ENCODE data around the gene ISM1. TPM values are rescaled to one million over a fixed set of nuclear protein-coding genes. Genes with fewer than 3 reads are reported as not detected.

Gene ISM1
- total RNA-seq, 1 donor from 2014 or later: not detected

GRCh38 chr20:13264907-13265306 is 43.8 kb downstream of the ISM1 start:
- no peak for FAIRE-seq

GRCh38 chr20:13265941-13266340 is 44.9 kb downstream of the ISM1 start:
- TF ChIP-seq CTCF (IDR thresholded peaks at IDR 0.05; ENCODE audit: insufficient read depth, low read length, severe bottlenecking): no peak
- no peak overlapping the region for H3K4me3 ChIP-seq (ENCODE audit: low read depth, low read length)
- DNase-seq (ENCODE audit: low read depth) (no peak), FAIRE-seq (peak; percentile 36)
- H3K27me3 ChIP-seq (ENCODE audit: control insufficient read depth, insufficient read depth, low read length): no peaks in the 10 kb centered on the region
- no peaks in the 10 kb centered on the region for H3K36me3 ChIP-seq (ENCODE audit: control insufficient read depth, insufficient read depth, low read length)

More at GRCh38 chr20:13264907-13265306, 43.8 kb downstream of the ISM1 start:
- no peaks in the 10 kb centered on the region for H3K27me3 ChIP-seq (ENCODE audit: control insufficient read depth, insufficient read depth, low read length)
- no peak for DNase-seq (ENCODE audit: low read depth)
- no peak overlapping the region for H3K4me3 ChIP-seq (ENCODE audit: low read depth, low read length)
- no peaks in the 10 kb centered on the region for H3K36me3 ChIP-seq (ENCODE audit: control insufficient read depth, insufficient read depth, low read length)
- no peak for TF ChIP-seq CTCF (IDR thresholded peaks at IDR 0.05; ENCODE audit: insufficient read depth, low read length, severe bottlenecking)

- no peaks in the 10 kb centered on the region for H3K36me3 ChIP-seq (ENCODE audit: control insufficient read depth, insufficient read depth, low read length)
- no peaks in the 10 kb centered on the region for H3K27me3 ChIP-seq (ENCODE audit: control insufficient read depth, insufficient read depth, low read length)
- no peak for FAIRE-seq
- DNase-seq (ENCODE audit: low read depth): no peak
- H3K4me3 ChIP-seq (ENCODE audit: low read depth, low read length): no peak overlapping the region
- TF ChIP-seq CTCF (IDR thresholded peaks at IDR 0.05; ENCODE audit: insufficient read depth, low read length, severe bottlenecking): no peak
Observed at GRCh38 chr20:13267231-13267630, 46.2 kb downstream of the ISM1 start.

GRCh38 chr20:13268953-13269352 is 47.9 kb downstream of the ISM1 start:
- Histone ChIP-seq H3K36me3 (ENCODE audit: control insufficient read depth, insufficient read depth, low read length) (no peaks in the 10 kb centered on the region), H3K4me3 (ENCODE audit: low read depth, low read length) (no peak overlapping the region), H3K27me3 (ENCODE audit: control insufficient read depth, insufficient read depth, low read length) (no peaks in the 10 kb centered on the region)
- DNase-seq (ENCODE audit: low read depth) (no peak), FAIRE-seq (no peak)
- TF ChIP-seq CTCF (IDR thresholded peaks at IDR 0.05; ENCODE audit: insufficient read depth, low read length, severe bottlenecking): no peak

- FAIRE-seq (no peak), DNase-seq (ENCODE audit: low read depth) (no peak)
- H3K4me3 ChIP-seq (ENCODE audit: low read depth, low read length): no peak overlapping the region
- H3K36me3 ChIP-seq (ENCODE audit: control insufficient read depth, insufficient read depth, low read length): no peaks in the 10 kb centered on the region
- TF ChIP-seq CTCF (IDR thresholded peaks at IDR 0.05; ENCODE audit: insufficient read depth, low read length, severe bottlenecking): no peak
- H3K27me3 ChIP-seq (ENCODE audit: control insufficient read depth, insufficient read depth, low read length): no peaks in the 10 kb centered on the region
Observed at GRCh38 chr20:13270211-13270610, 49.1 kb downstream of the ISM1 start.

GRCh38 chr20:13271098-13271497 is 50.0 kb downstream of the ISM1 start:
- FAIRE-seq (no peak), DNase-seq (ENCODE audit: low read depth) (no peak)
- Histone ChIP-seq H3K27me3 (ENCODE audit: control insufficient read depth, insufficient read depth, low read length) (no peaks in the 10 kb centered on the region), H3K4me3 (ENCODE audit: low read depth, low read length) (no peak overlapping the region), H3K36me3 (ENCODE audit: control insufficient read depth, insufficient read depth, low read length) (no peaks in the 10 kb centered on the region)
- no peak for TF ChIP-seq CTCF (IDR thresholded peaks at IDR 0.05; ENCODE audit: insufficient read depth, low read length, severe bottlenecking)

Measured in bronchial epithelial cell (primary cell).